ENCODE results near the gene KIF16B. TPM values are rescaled to one million over a fixed set of nuclear protein-coding genes. Genes with fewer than 3 reads are reported as not detected.
"Not testable (repeated sequence)": the region's sequence is repeated elsewhere in the genome, so short reads cannot be mapped to it uniquely, and the experiment has no call there.

KIF16B gene
- total RNA-seq, 2 donors from 2014 or later = 6.9 to 9.8 TPM

DNA sequence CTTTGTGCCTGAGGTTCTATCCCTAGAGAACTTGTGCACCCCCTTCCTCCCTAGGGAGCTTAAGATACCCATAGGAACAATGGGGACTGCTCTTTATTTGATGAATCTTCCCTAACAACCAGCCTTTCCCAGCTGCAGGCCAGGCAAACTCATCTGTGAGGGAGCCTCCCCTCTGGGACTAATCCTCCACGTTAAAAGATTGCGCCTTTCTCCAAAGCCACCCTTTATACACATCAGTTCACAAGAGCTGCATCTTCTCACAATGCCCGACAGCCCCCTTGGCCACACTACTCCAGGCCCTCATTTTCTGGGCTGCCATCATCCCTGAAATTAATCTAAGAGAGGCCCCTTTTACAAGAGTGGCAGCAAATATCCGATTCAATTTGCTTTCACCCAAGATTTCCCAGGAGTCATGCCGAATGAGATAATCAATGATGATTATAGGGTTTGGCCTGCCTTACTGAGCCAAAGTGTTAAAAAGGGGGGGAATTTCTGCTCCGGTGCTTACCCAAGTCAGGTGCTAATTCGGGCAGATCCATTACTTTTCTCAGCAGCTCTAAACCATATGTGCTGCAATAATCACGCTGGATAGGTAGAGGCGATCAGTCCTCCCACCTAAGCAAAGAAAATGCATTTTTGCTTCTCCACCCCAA lies 336.5 kb downstream of the KIF16B start:
- Mint-ChIP-seq H3K27me3 (no peaks in the 10 kb centered on the region), H3K9me3 (peaks cover 3% of the 10 kb centered on the region), H3K27ac (no peak overlapping the region), H3K4me1 (no peaks in the 10 kb centered on the region), H3K4me3 (no peak overlapping the region), H3K36me3 (ENCODE audit: low read depth) (no peaks in the 10 kb centered on the region)
- no peak for ATAC-seq (replicated peaks)

DNA sequence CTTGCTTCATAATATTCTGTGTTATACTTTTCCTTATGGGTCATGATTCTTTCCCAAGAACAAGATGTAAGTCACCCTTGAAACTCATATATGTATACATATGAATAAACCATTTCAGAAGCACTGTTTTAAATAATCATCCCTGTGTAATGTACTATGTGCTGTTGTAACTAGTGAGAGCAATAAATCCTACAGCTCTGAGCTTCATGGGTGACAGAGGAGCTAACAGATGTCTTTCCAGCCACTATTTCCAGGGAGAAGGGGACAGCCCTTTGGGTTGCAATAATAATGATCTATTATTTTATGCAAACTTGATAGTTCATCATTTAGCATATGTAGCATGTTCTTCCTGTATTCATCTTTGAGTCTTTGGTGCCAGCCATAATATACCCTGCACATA lies 342.8 kb downstream of the KIF16B start:
- H3K9me3 Mint-ChIP-seq = no peaks in the 10 kb centered on the region
- no peak overlapping the region for H3K4me3 Mint-ChIP-seq
- no peak overlapping the region for H3K27ac Mint-ChIP-seq
- H3K27me3 Mint-ChIP-seq = no peaks in the 10 kb centered on the region
- ATAC-seq (replicated peaks) = no peak
- no peaks in the 10 kb centered on the region for H3K36me3 Mint-ChIP-seq (ENCODE audit: low read depth)
- no peaks in the 10 kb centered on the region for H3K4me1 Mint-ChIP-seq

DNA sequence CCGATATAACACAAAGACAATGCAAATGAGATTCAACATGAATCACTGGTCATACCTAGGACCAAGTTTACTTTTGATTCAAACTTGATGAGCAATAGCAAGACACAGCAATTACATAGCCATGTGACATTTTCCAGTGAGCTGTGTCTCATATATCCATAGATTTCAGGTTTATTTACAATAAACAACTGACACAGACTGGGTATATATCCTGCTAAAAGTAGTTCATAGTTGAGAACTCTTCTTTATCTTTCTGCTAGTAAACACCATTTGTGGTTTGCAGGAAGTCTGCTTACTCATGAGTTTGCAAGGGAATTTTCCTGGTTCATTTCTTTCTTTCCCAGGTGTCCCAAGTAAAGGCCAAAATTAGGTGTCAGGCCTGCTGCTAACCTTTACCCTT lies 343.4 kb downstream of the KIF16B start:
- Mint-ChIP-seq H3K4me3 (no peak overlapping the region), H3K27ac (no peak overlapping the region), H3K36me3 (ENCODE audit: low read depth) (no peaks in the 10 kb centered on the region)

DNA sequence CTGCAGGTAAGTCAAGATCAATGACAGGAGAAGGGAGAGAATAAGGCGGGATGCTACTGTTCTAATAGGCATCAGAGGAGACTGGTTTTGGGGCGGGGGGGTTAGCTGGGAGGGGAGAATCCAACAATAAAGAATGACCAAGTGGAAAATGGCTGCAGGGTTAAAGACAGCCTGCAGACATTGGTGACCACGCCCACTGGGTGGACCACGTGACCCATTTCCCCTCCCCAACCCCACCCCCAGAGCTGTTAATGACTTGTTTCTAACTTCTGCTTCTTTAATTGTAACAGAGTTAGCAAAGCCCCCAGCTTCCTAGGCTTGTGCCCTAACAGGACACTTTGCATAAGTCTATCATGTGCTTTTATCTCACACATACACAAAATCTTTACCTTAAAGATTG lies 344.5 kb downstream of the KIF16B start:
- no peaks in the 10 kb centered on the region for H3K36me3 Mint-ChIP-seq (ENCODE audit: low read depth)
- no peaks in the 10 kb centered on the region for H3K9me3 Mint-ChIP-seq
- no peak for ATAC-seq (replicated peaks)
- no peak overlapping the region for H3K4me3 Mint-ChIP-seq
- no peaks in the 10 kb centered on the region for H3K4me1 Mint-ChIP-seq
- no peak overlapping the region for H3K27ac Mint-ChIP-seq
- H3K27me3 Mint-ChIP-seq = no peaks in the 10 kb centered on the region

More for the DNA sequence above, 343.4 kb downstream of the KIF16B start:
- H3K4me1 Mint-ChIP-seq = no peaks in the 10 kb centered on the region
- H3K27me3 Mint-ChIP-seq = no peaks in the 10 kb centered on the region
- no peaks in the 10 kb centered on the region for H3K9me3 Mint-ChIP-seq
- ATAC-seq (replicated peaks) = no peak

DNA sequence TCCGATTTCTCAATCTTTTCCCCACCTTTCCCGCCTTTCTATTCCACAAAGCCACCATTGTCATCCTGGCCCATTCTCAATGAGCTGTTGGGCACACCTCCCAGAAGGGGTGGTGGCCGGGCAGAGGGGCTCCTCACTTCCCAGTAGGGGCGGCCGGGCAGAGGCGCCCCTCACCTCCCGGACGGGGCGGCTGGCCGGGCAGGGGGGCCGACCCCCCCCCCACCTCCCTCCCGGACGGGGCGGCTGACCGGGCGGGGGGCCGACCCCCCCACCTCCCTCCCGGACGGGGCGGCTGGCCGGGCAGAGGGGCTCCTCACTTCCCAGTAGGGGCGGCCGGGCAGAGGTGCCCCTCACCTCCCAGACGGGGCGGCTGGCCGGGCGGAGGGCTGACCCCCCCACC lies 346.3 kb downstream of the KIF16B start:
- not testable (repeated sequence) for H3K27me3 Mint-ChIP-seq; H3K9me3 Mint-ChIP-seq; H3K4me3 Mint-ChIP-seq; H3K36me3 Mint-ChIP-seq (ENCODE audit: low read depth); H3K27ac Mint-ChIP-seq; ATAC-seq (replicated peaks); H3K4me1 Mint-ChIP-seq

DNA sequence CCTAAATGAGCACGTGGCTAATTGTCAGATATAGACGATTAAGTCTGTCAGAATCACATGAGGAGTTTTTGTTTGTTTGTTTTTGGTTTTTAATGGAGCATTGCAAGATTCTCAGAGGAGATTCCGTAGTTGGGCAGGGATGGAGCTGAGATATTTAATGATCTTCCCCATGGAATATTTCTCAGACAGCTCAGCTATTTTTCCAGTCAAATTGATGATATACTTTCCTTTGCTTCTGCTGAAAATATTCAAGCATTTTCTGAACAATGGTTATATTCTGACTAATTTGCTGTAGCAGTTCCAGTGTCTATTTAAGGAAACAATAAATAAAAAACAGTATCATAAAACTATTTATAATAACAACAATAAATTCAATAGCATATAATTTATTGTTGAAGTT lies 348.4 kb downstream of the KIF16B start:
- H3K27me3 Mint-ChIP-seq = no peaks in the 10 kb centered on the region
- no peaks in the 10 kb centered on the region for H3K9me3 Mint-ChIP-seq
- no peak overlapping the region for H3K27ac Mint-ChIP-seq
- no peak for ATAC-seq (replicated peaks)
- no peak overlapping the region for H3K4me3 Mint-ChIP-seq
- H3K4me1 Mint-ChIP-seq = no peaks in the 10 kb centered on the region
- H3K36me3 Mint-ChIP-seq (ENCODE audit: low read depth) = no peaks in the 10 kb centered on the region

DNA sequence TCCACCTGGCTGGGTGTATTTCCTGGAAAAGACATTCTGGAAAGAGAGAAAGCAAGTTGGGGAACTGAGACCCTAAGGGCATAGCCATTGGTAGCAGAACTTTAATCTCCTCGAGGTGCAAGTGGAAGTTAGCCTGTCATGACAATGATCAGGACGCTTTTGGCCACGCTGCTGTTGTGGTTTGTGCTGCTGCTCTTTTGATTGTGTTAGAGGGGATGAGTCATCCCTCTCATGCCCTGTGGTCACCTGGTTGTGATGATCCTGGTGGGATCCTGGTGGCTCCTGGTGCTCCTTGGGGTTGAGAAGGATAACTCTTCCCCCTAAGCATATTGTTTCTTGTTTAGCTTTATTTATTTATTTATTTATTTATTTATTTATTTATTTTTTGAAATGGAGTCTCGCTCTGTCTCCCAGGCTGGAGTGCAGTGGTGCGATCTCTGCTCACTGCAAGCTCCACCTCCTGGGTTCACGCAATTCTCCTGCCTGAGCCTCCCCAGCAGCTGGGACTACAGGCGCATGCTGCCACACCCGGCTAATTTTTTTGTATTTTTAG lies 350.3 kb downstream of the KIF16B start:
- H3K27ac Mint-ChIP-seq = no peak overlapping the region
- H3K4me1 Mint-ChIP-seq = no peaks in the 10 kb centered on the region
- no peak overlapping the region for H3K4me3 Mint-ChIP-seq
- H3K9me3 Mint-ChIP-seq = no peaks in the 10 kb centered on the region
- H3K27me3 Mint-ChIP-seq = no peaks in the 10 kb centered on the region
- no peaks in the 10 kb centered on the region for H3K36me3 Mint-ChIP-seq (ENCODE audit: low read depth)
- ATAC-seq (replicated peaks) = no peak

Other genes starting within 250 kb of the KIF16B start
- gene SNRPB2, start 156.6 kb upstream of the KIF16B start, total RNA-seq = 100 to 1,000 TPM in 1 of 2 donors, 10 to 100 TPM in 1; 75.0 to 119 TPM
- gene OTOR, start 174.9 kb upstream of the KIF16B start, total RNA-seq = not detected

Measured in activated T-helper 17 cell treated with anti-CD3 and anti-CD28 coated beads, Interleukin-2, amount 50 U/mL, for 72 hours (primary cell).